ENCODE measurements around the gene COL5A2.

COL5A2 gene

DNA sequence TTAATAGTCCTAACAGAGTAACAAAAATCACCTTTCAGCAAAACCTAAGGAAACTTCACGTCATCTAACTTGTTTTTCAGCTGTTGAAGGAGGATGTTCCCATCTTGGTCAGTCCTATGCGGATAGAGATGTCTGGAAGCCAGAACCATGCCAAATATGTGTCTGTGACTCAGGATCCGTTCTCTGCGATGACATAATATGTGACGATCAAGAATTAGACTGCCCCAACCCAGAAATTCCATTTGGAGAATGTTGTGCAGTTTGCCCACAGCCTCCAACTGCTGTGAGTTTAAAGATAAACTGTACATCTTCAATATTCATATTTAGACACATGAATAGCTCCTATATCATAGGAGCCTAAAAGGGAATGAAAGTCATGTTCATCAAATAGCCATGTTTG is 194.9 kb downstream of the COL5A2 start:
- H3K4me3 ChIP-seq (ENCODE audit: low read depth, low read length) = no peak overlapping the region
- in situ Hi-C loops (cut with HindIII; ENCODE audit: low sequenced_read_pairs) = no loop called here
- DNase-seq (ENCODE audit: low read depth) = peak; percentile 47
- TF ChIP-seq CTCF (IDR thresholded peaks at IDR 0.05; ENCODE audit: low read depth, low read length, missing control alignments) = no peak

DNA sequence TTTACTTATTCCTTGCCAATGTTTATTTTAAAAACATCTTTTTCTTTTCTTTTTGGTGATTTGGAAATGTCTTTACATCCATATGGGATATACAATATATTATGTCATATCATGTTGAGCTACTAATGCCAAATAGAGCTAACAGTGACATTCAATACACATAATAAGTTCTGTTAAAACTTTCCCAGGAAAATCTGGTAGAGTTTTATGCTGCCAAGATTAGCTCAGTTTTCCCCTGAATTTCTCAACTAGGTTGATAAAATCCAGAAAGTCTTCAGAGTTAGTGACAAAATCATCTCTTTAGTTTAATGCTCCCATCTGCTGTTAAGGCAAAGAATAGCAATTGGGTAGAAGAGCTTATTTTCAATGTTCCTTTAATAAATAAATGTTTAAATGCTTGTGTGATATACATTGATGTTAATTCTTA is 195.5 kb downstream of the COL5A2 start:
- peak; percentile 42 for TF ChIP-seq CTCF (IDR thresholded peaks at IDR 0.05; ENCODE audit: low read depth, low read length, missing control alignments)
- in situ Hi-C loops (cut with HindIII; ENCODE audit: low sequenced_read_pairs) = no loop called here
- no peak overlapping the region for H3K4me3 ChIP-seq (ENCODE audit: low read depth, low read length)
- peak; percentile 74 for DNase-seq (ENCODE audit: low read depth)

DNA sequence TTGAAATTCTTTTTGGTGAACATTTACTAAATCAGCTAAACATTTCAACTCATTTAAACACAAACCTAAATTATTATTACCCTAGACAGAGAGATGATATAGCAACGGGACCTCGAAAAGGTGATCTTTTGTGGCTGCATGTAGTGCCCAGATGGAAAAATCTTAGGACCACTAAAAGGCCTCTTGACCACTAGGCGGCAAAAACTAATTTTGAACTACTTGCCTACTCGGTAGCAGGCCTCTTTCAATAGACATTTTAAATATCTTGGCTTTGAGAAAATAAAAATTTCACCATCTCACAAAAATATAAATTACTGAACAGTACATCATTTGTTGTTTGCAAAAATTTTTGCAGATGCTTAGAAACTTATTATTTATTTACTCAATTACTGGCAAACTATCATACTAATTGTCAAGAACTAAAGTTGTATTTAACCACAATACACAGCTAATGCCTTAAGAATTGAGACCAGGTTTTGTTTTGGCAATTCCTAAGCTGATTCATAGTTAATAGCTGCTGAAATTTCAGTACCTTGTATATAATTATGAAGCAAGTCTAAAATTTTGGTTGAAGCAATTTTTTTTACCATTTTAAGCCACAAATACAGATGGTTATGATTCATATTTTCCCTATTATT is 196.0 kb downstream of the COL5A2 start:
- H3K4me3 ChIP-seq (ENCODE audit: low read depth, low read length) = no peak overlapping the region
- in situ Hi-C loops (cut with HindIII; ENCODE audit: low sequenced_read_pairs) = no loop called here
- DNase-seq (ENCODE audit: low read depth) = peak; percentile 29
- TF ChIP-seq CTCF (IDR thresholded peaks at IDR 0.05; ENCODE audit: low read depth, low read length, missing control alignments) = peak; percentile 39
